MM.1S (cell line): ENCODE measurements around the gene SETDB1.

Experiments used
- DNase-seq: peaks from one replicate; pipeline ENCODE4 v3.0.0-alpha.2; 2015
- H2AFZ ChIP-seq: fragments of 300-600 bp; sonication (generic); 2 replicates; pipeline ENCODE4 v1.6.0; 2016; ENCODE audit warnings: antibody characterized with exemption, low read length
- H3F3A ChIP-seq: fragments of 300-600 bp; sonication (generic); 2 replicates; pipeline ENCODE4 v1.6.1; 2016; ENCODE audit warnings: mild to moderate bottlenecking, antibody characterized with exemption, low read length, moderate library complexity, mixed read lengths; ENCODE audit not compliant: insufficient read depth
- H3K27ac ChIP-seq: fragments of 300-600 bp; sonication (generic); 2 replicates; pipeline ENCODE4 v1.5.1; 2016; ENCODE audit warnings: mild to moderate bottlenecking, low read length
- H3K27me3 ChIP-seq: fragments of 300-600 bp; sonication (generic); replicated peaks from 2 replicates; pipeline ENCODE4 v1.6.0; 2016; ENCODE audit warnings: low read length; ENCODE audit not compliant: insufficient read depth
- H3K36me3 ChIP-seq: fragments of 300-600 bp; sonication (generic); replicated peaks from 2 replicates; pipeline ENCODE4 v1.6.1; 2016; ENCODE audit warnings: mild to moderate bottlenecking, low read length, mixed read lengths; ENCODE audit not compliant: insufficient read depth
- H3K4me1 ChIP-seq: fragments of 300-600 bp; sonication (generic); 2 replicates; pipeline ENCODE4 v1.6.1; 2016; ENCODE audit warnings: low read length, mixed read lengths
- H3K4me2 ChIP-seq: fragments of 300-600 bp; sonication (generic); 2 replicates; pipeline ENCODE4 v1.6.0; 2016; ENCODE audit warnings: low read depth, low read length
- H3K4me3 ChIP-seq: fragments of 300-600 bp; sonication (generic); 2 replicates; pipeline ENCODE4 v1.5.1; 2016; ENCODE audit warnings: low read length, mixed read lengths
- H3K79me2 ChIP-seq: fragments of 300-600 bp; sonication (generic); 2 replicates; pipeline ENCODE4 v1.6.1; 2016; ENCODE audit warnings: mixed run types, low read length, mixed read lengths
- H3K9ac ChIP-seq: fragments of 300-600 bp; sonication (generic); 2 replicates; pipeline ENCODE4 v1.6.1; 2016; ENCODE audit warnings: low read length, mixed read lengths
- H3K9me2 ChIP-seq: fragments of 300-600 bp; sonication (generic); replicated peaks from 2 replicates; pipeline ENCODE4 v1.6.1; 2016; ENCODE audit warnings: mild to moderate bottlenecking, low read length, mixed read lengths; ENCODE audit not compliant: insufficient read depth
- H3K9me3 ChIP-seq: fragments of 300-600 bp; sonication (generic); replicated peaks from 2 replicates; pipeline ENCODE4 v1.6.1; 2016; ENCODE audit warnings: mild to moderate bottlenecking, low read length, mixed read lengths; ENCODE audit not compliant: insufficient read depth
- H4K20me1 ChIP-seq: fragments of 300-600 bp; sonication (generic); 2 replicates; pipeline ENCODE4 v1.6.1; 2016; ENCODE audit warnings: mild to moderate bottlenecking, low read length, moderate library complexity, mixed read lengths; ENCODE audit not compliant: insufficient read depth
- EZH2 ChIP-seq: fragments of 300-600 bp; sonication (generic); optimal IDR thresholded peaks from 2 replicates; pipeline ENCODE3; 2017; ENCODE audit warnings: low read depth, mild to moderate bottlenecking, antibody characterized with exemption, low read length, mixed read lengths
- EZH2phosphoT487 ChIP-seq: fragments of 300-600 bp; sonication (generic); IDR thresholded peaks from 2 replicates; pipeline ENCODE4 v1.6.1; 2018; ENCODE audit warnings: antibody characterized with exemption, low read length
- TF ChIP-seq, protein P1 (sequence below): fragments of 300-600 bp; sonication (generic); IDR thresholded peaks from 2 replicates; pipeline ENCODE4 v1.5.1; 2016; ENCODE audit warnings: antibody characterized with exemption, low read length, mixed read lengths

Gene SETDB1

DNA sequence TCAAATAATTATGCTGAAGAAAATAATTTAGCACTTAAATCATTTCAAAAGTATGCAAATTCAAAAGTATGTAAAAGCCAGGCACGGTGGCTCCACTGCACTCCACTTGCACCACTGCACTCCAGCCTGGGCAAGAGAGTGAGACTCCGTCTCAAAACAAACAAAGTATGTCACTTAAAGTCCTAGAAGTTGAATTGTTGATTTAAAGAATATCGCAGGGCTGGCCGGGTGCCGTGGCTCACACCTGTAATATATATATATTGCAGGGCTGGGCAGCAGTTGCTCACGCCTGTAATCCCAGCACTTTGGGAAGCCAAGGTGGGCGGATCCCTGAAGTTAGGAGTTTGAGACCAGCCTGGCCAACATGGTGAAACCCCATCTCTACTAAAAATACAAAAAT, 8.8 kb upstream of the SETDB1 start:
- no peaks in the 10 kb centered on the region for H3K79me2 ChIP-seq
- no peak for DNase-seq
- H4K20me1 ChIP-seq: no peaks in the 10 kb centered on the region
- H3F3A ChIP-seq: no peaks in the 10 kb centered on the region
- H3K9me2 ChIP-seq: no peaks in the 10 kb centered on the region
- TF ChIP-seq EZH2phosphoT487 (no peak), EZH2 (no peak)
- TF ChIP-seq, protein P1, sequence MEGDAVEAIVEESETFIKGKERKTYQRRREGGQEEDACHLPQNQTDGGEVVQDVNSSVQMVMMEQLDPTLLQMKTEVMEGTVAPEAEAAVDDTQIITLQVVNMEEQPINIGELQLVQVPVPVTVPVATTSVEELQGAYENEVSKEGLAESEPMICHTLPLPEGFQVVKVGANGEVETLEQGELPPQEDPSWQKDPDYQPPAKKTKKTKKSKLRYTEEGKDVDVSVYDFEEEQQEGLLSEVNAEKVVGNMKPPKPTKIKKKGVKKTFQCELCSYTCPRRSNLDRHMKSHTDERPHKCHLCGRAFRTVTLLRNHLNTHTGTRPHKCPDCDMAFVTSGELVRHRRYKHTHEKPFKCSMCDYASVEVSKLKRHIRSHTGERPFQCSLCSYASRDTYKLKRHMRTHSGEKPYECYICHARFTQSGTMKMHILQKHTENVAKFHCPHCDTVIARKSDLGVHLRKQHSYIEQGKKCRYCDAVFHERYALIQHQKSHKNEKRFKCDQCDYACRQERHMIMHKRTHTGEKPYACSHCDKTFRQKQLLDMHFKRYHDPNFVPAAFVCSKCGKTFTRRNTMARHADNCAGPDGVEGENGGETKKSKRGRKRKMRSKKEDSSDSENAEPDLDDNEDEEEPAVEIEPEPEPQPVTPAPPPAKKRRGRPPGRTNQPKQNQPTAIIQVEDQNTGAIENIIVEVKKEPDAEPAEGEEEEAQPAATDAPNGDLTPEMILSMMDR: no peak
- no peak overlapping the region for H3K4me2 ChIP-seq
- no peak overlapping the region for H2AFZ ChIP-seq
- peaks cover 12% of the 10 kb centered on the region for H3K4me1 ChIP-seq
- no peak overlapping the region for H3K27ac ChIP-seq
- H3K9me3 ChIP-seq: no peaks in the 10 kb centered on the region
- H3K9ac ChIP-seq: no peak overlapping the region
- H3K27me3 ChIP-seq: no peaks in the 10 kb centered on the region
- no peaks in the 10 kb centered on the region for H3K36me3 ChIP-seq
- H3K4me3 ChIP-seq: no peak overlapping the region

DNA sequence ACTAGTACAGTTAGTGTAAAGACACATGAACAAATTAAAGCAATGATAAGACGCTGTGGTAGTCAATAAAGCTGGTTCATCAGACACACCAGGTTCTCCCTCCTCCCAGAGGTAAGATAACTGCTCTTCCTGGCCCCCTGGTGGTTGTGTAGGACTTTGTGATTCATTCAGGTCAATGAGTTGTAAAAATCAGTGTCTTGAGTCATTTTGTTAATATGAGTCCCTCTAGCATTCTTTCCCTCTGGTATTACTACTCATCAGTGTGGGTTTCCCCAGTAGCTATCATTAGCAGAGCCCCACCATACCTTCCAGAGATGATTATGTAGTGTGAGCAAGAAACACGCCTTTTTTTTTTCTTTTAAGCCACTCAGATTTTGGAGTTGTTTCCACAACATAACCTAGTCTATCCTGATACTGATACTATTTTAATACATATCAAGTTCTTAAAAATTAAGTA, 3.6 kb upstream of the SETDB1 start:
- Histone ChIP-seq H2AFZ (peak overlapping the region; percentile 74), H3K4me1 (peaks cover 5% of the 10 kb centered on the region), H3K79me2 (peaks cover 14% of the 10 kb centered on the region), H3K4me3 (no peak overlapping the region), H3K27ac (no peak overlapping the region), H3K9me3 (no peaks in the 10 kb centered on the region), H3K4me2 (0 out of 2 replicates have a peak overlapping the region, but pooled peaks have one; percentile 1), H3K9me2 (no peaks in the 10 kb centered on the region), H3K9ac (no peak overlapping the region), H3F3A (peaks cover 13% of the 10 kb centered on the region), H3K27me3 (no peaks in the 10 kb centered on the region), H3K36me3 (no peaks in the 10 kb centered on the region), H4K20me1 (no peaks in the 10 kb centered on the region)
- TF ChIP-seq, protein P1: peak; percentile 91
- TF ChIP-seq EZH2phosphoT487 (no peak), EZH2 (no peak)
- DNase-seq: peak; percentile 91

DNA sequence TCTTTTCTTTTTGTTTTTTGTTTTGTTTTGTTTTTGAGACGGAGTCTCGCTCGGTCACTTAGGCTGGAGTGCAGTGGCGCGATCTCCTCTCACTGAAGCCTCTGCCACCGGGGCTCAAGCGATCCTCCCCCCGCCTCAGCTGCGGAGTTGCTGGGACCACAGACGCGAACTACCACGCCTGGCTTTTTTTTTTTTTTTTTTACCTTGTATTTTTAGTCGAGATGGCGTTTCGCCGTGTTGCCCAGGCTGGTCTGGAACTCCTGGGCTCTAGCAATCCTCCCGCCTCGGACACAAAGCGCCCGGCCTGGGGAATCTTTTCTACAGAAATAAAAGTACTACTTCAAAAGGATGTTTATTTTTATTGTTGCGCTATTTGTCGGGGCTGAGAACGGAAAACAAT, 1.1 kb upstream of the SETDB1 start:
- Histone ChIP-seq H3K9me3 (no peaks in the 10 kb centered on the region), H3K27ac (peak overlapping the region; percentile 51; the same call in 1 of the 2 replicates), H3K79me2 (peaks cover 27% of the 10 kb centered on the region), H2AFZ (peak overlapping the region; percentile 95), H3K4me2 (peak overlapping the region; percentile 67), H3F3A (peaks cover 13% of the 10 kb centered on the region), H3K4me1 (peaks cover 5% of the 10 kb centered on the region), H3K9me2 (no peaks in the 10 kb centered on the region), H3K36me3 (peaks cover 16% of the 10 kb centered on the region; the same call in 1 of the 2 replicates), H3K4me3 (peak overlapping the region; percentile 93), H3K27me3 (no peaks in the 10 kb centered on the region), H3K9ac (peak overlapping the region; percentile 40; the same call in 1 of the 2 replicates), H4K20me1 (no peaks in the 10 kb centered on the region)
- TF ChIP-seq, protein P1: no peak
- TF ChIP-seq EZH2phosphoT487: no peak
- TF ChIP-seq EZH2: no peak
- peak; percentile 28 for DNase-seq
